ENCODE measurements around the gene ZDHHC11B.
"Not testable (repeated sequence)": the region's sequence is repeated elsewhere in the genome, so short reads cannot be mapped to it uniquely, and the experiment has no call there.

ZDHHC11B gene

DNA sequence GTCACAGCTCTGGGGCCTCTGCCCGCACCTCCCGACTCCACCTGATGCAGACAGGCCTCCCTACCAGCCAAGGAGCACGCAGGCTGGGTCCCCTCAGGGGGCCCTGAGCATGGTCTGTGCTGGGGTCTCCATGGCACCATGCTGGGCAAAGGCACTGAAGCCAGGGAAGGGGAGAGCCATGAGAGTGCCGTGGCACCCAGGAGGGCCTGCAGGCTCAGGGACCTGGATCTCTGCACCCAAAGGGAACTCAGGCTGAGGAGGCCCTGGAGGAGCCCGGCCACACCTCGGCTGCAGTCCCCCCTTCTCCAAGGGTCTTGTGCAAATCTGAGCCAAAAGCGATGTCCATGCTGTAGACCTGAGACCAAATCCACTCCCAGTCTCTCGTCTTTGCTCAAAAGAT lies 32.5 kb downstream of the ZDHHC11B start:
- DNase-seq, result not testable (repeated sequence)

DNA sequence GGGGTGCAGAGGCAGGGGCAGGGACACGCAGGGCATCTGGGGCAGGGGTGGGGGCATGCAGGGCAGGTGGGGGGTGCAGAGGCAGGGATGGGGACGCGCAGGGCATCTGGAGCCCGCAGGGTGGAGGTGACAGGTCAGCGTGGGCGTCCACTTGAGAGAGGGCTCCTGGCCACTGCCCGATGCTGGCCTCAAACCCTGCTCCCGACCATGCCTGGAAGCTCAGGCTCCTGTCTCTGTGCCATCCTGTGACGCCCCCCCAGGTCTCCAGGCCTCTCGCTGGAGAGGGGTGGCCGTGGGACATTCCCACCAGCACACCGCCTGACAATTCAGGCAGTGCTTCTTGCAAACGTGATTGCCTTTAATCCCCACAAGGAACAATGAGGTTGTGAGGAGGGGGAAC lies 33.0 kb downstream of the ZDHHC11B start:
- no peak for DNase-seq

DNA sequence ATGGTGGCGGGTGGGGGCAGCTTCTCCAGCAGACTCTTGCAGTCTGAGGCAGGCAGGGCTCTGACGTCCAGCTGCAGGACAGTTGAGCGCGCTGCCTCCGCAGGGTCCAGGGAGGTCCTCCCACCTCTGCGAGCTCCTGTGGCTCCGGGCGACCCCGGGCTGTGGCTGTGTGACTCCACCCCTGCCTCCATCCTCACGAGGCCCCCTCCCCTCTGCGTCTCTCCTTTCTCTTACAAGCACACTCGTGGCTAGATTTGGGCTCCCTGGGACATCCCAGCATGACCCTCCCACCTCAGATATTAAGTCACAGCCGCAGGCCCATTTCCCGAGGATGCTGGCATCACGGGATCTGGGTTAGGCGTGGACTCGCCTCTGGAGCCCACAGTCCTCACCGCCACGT lies 34.3 kb downstream of the ZDHHC11B start:
- not testable (repeated sequence) for DNase-seq

DNA sequence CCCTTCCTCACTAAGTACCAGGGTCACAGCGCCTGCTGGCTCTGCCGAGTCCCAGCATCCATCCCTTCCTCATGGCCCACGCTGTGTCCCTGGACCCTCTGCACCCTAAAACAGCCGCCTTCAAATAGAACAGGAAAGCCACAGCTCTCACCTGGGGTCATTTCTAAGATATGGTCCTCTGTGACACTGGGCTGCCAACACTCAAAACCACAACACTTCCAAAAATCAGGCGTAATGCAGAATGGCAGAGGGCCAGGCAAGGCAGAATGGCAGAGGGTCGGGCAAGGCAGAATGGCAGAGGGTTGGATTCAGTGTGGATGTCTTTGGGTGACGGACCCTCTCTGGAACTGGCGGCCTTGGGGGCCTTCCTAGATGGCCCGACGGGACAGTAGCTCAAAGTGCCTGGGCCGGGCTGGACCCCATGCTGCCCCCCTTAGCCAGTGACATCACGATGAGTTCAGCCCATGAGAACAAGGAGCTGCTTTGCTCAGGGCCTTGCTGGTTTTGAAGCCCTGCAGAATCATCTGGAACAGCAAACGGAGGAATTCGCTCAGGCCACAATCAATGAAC lies 35.3 kb downstream of the ZDHHC11B start:
- DNase-seq, result no peak

DNA sequence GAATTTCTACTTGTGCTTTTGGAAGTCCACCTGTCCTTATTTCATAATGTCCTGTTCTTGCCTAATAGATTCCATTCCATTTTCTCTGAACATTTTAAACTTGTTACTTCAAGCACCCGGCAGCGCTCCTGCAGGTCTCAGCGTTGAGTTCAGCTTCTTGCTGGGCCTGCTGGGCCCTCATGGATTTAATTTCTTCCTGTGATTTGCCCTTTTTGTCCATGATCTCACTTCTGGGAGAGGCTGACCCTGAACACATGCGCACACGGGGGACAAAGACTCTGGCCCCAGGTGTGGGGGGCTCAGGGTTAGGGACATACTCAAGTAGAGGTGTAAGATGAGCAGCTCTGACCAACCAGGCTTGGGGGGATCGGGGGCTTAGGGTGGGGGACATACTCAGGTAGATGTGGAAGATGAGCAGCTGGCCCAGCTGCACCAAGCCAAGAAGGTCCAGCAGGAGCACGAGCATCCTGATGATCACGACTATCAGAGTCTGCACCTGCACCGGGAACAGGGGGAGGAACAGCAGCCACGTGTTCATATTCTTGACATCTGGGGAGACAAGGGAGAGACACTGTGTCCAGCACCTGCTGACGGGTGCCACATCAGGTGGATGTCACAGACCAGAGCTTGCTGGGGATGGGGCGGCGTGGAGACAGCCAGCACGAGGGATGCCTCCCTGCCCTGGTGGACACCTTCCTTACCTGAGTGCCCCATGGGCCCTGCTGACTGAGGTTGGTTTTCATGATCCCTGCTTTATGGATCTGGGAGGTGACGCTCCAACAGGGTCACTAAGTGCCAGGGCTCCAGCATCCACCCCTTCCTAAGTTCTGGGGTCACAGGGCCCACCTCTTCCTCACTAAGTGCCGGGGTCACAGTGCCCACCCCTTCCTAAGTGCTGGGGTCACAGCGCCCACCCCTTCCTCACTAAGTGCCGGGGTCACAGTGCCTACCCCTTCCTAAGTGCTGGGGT lies 36.2 kb downstream of the ZDHHC11B start:
- not testable (repeated sequence) for DNase-seq

DNA sequence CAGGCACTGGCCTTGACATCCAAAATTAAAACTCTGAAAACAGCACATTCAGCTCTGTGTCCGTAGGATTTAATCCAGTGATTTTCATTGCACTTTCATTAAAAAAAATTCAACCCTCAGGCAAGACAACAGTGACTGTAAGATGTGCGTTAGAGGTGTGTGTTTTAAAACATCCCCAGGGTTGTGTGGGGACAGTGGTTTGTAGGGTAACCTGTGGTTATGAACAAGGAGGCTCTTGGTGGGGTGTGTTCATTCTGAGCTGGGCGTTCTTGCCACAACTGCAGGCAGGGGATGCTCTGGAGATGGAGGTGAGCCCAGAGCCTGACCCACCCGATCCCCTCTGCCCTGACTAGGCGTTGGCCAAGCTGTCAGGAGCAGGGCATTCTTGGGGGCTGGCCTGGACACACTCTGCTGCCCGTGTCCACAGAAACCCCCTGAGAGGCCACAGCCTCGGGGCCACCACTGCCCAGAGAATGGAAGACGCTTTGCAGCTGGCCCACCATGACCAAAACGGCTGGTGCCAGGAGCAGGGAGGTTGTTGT lies 37.2 kb downstream of the ZDHHC11B start:
- not testable (repeated sequence) for DNase-seq

DNA sequence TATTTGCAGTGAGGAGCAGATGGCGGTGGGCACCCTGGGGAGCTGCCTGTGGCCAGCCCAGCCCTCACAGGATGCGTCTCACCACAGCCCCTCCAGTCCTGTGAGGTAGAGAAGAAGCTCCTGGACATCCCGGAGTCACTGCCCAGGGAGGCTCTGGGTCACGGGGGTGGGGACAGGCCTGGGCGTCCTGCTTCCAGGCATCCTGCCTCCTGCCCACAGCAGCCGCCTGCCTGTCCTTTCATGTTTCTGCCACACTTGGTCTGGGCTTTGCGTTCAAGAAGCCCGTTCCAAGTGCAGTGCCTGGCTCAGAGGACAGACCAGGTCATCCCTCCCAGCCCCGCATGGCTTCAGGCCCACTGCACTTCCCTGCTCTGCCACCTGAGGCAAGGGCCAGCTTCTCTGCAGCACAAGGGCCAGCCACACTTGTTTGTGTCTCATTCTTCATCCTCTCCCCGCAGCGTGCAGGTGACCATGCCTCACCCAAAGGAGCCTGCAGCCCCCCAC lies 38.2 kb downstream of the ZDHHC11B start:
- no peak for DNase-seq

DNA sequence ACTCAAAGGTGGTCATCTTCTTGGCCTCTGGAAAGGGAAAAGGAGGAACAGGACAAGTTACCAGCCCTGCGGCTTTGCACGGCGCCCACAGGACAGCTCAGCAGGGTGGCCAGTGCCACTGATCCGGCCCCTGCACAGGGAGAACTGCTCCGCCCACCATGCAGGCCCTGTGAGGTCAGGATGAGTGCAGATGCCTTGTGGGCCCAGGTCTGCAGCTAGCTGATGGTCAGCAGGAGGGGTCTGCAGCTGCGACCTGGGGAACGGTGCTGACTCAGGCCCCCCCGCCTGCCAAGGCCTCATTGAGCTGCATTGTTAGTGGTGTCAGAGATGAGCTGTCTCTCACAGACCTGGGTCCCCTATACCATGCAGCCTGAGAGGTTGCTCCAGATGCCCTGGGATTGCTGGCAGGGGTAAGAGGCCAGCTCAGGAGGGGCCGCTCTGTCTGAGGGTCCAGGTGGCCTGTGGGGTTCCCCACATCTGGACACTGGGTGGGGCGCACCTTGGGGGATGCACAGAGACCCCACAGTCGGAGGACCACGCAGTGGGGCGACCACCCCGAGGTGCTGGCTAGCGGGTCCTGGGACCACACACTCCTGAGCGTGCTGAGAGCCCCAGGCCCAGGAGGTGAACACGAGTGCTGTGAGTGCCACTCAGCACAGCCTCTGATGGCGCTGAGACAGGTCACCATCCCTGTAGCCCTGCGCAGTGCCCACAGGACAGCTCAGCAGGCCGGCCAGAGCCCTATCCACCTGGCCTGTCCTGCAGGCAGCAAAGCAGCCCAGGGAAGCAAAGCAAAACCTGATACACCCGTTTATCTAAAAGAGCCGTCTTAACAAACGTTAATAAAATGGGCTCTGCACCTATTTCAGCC lies 39.0 kb downstream of the ZDHHC11B start:
- DNase-seq, result not testable (repeated sequence)

DNA sequence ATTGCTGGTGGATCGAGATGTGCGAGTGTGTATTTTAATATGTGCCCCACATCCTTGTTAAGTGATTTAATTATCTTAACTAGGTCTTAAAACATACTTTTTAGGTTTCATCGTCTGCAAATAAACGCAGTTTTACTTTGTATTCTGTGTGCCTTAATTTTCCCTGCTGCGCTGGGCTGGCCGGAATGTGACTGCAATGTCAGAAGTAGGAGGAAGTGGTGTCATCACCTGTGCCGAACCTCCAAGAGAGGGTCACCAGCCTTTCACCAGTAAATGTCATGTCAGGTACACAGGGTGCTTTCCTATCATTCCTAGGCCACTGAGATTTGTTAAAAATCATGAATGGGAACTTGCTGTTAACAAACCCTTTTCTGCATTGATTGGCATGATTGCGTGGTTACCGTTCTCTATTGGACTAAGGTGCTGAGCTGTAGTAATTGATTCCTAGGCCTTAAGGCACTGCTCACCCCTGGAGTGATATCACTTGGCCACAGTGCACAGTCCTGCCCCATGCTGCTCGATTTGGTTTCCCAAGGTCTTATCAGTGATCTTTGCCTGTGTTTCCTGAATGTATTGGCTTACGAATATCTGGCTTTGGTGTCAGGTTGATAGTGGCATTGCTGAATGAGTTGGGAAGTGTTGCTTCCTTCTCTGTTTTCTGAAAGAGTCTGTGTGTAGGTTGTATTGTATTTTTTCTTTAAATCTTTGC lies 40.7 kb downstream of the ZDHHC11B start:
- not testable (repeated sequence) for DNase-seq

DNA sequence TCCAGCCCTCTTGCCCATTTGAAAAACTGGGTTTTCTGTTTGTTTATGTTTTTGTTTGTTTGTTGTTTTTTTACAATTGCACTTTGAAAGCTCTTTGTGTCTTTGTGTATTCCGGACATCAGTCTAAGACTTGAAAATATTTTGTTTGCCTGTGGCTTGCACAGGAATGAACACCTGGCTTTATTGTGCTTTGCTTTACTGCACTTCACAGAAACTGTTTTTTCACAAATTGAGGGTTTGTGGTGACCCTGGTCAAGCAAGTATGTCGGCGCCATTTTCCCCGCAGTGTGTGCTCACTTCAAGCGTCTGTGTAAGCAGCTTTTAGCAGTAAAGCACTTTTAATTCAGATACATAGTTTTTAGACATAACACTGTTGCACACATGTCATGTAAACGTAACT lies 42.3 kb downstream of the ZDHHC11B start:
- not testable (repeated sequence) for DNase-seq

DNA sequence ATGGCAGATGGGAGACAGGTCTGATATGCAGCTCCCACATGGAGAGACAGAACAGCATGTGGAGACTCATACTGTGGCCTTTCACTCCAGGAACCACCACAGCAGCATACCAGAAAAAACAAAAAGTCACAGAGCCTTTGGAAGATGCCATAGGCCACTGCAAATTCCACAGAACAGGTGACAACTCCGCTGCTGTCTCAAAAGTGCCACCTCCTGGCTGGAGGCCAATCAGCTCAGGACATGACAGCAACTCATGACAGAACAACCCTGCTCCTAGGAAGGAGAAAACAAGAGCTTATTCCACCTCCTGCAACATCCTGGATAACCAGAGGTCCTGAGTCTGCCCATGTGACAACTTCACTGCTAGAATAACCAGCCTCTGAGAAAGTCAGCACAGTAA lies 50.4 kb downstream of the ZDHHC11B start:
- DNase-seq, result not testable (repeated sequence)

DNA sequence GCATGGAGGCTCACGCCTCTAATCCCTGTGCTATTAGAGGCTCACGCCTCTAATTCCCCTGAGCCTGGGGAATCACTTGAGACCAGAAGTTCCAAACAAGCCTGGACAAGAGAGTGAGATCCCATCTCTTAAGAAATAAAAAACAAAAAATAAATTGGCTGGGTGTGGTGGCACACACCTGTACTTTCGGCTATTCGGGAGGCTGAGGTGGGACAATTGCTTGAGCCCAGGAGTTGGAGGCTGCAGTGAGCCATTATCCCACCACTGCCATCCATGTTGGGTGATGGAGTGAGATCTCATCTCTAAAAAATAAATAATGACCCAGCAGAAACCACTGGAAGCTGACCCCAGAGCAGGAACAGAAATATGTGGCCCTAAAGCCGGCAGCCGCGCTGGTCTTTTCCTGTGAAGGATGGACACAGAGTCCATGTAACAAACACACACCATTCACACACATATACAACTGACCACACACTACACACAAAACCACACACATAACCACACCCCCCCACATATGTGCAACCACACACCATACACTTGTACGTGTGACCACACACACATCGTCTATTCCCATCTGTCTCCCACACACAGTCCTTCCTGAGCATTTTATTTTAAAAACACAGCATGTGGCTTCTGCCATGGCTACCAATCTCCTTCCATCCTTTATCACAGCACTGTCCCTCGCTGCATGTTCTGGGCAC lies 51.6 kb downstream of the ZDHHC11B start:
- DNase-seq, result not testable (repeated sequence)

DNA sequence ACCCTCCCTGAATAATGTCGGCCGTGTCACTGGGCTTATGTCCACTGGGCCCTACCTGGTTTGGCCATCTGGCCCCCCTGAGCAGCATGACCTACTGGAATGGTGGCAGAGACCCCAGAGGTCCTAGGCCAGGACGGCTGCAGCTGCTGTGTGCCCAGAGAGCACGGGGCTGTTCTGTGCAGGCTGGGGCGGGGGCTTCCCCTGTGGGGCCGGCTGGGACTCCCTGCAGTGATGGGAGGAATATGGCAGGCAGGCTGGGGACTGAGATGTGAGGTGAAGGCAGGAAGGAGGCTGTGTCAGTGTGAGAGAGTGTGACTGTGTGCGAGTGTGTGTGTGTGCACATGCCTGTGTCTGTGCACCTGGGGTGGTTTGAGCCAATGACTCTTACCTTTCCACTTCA lies 55.3 kb downstream of the ZDHHC11B start:
- not testable (repeated sequence) for DNase-seq

DNA sequence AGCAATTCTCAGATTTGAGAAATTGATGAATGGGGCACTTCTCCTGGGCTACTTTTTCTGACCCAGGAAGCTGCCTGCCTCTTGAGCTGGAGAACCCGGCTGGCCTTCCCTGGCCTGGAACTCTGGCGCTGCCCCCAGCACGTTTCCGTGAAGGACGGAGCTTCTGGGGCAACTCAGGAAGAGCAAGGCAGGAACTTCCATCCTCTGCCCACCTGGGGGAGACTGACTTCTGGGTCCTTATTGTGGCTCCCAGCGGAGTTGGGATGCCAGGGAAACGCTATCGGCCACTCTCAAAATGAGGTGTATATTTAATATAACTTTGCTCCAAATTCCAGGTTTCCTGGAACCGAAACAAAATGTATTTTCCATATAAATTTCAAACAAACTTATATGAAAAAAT lies 57.4 kb downstream of the ZDHHC11B start:
- not testable (repeated sequence) for DNase-seq

DNA sequence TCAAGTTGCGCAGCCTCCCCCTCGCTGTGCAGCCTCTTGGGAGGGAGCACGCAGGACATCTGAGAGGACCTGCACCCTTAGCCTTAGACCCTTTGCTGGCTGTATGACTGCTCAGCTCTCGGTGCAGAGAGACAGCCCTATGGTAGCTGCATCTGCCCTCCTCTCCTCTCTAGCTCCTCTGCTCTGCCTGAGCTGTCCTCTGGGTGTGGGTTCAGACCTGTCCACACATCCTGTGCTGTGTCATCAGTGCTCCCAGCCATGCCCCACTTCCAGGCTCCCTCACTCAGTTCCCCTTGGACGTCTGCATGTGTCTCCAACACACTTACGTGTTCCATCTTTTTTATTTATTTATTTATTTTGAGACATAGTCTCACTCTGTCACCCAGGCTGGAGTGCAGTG lies 60.7 kb downstream of the ZDHHC11B start:
- not testable (repeated sequence) for DNase-seq

DNA sequence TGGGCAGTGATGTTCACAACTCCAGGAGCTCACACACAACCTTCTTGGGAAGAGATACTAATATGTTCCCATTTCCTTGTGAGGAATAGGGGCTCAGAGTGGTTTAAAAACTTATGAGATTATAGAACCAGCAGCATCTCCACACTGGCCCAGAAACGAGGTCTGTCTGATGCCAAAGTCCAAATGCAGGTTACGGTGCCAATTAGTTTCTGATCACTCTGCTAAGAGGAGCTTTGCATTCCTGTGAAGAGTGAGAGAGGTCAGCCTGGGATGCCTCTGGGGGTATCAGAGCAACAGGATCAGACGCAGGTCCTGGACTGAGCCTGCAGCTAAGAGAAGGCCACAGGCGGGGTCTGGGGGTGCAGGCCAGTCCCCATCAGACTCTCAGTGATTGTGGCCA lies 61.2 kb downstream of the ZDHHC11B start:
- DNase-seq, result not testable (repeated sequence)

DNA sequence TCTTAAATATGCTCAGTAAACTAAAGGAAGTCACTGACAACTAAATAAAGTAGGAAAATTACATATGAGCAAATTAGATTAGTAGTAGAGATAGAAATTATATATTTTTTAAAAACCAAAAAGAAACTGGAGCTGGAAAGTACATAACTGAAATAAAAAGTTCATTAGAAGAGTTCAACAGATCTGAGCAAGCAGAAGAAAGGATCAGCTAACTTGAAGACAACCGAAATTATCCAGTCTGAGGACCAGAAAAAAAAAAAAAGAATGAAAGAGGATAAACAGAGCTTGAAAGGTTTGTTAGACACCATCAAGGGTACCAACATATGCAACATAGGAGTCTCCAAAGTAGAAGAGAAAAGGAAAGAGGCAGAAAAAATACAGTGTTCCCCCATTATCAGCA lies 65.2 kb downstream of the ZDHHC11B start:
- DNase-seq, result not testable (repeated sequence)

DNA sequence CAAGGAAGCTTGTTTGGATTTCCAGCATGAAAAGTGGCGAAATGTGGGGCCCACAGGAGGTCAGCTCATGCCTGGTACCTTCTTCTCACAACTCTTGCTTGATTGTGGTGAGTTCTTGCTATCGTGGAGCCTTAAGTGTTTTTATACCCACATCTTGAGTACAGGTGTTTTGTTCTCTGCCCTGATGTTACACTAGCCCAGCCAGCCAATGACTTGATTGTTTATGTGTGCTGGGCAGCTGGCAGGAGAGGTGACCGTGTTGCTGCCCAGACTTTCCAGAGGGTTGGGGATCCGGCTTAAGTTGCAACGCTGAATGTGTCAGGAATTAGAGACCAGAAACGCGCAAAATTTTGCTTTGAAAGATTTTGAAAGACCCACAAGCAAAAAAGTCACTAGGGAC lies 67.4 kb downstream of the ZDHHC11B start:
- no peak for DNase-seq

DNA sequence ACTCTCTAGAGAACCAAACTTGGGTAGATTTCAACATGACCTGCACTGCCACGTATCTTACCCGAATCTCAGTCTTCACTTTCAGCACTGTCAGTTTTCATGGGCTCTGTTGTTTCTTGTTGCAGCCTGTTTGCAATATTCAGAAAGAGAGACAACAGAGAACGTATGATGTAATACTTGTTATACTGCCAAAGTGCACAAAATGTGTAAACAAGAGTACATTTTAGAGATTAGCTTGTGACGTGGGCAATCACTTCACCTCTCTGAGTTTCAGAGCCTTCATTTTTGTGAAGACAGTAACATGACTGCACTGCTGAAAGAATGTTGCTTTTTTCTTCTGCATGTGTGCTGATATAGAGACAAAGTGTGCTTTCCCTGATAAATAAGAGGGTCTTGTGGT lies 67.8 kb downstream of the ZDHHC11B start:
- not testable (repeated sequence) for DNase-seq

DNA sequence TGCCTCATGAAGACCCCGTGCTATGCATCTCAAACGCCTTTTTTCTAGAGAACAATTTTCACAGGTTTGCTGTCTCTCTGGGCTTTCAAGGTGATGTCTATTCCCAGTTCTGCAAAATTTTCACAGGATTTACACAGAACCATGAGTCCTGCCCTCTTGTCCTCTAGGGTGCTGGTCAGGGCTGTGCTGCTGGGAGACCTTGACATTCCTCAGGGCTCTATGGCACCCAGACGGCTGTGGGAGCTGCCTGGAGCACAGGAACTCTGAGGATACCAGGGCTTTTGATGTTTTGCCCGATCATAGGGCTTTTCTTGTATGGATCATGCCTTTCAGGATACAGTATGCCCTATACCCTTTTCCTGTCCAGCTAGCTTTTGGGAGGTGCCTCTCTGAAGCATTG lies 68.9 kb downstream of the ZDHHC11B start:
- not testable (repeated sequence) for DNase-seq

Data from activated CD4-positive, alpha-beta T cell treated with anti-CD3 and anti-CD28 coated beads, Interleukin-2, amount 50 U/mL, for 4 hours (primary cell).